Esophagus squamous epithelium (tissue), 4 donors: Measurements from ENCODE around the gene DYNLRB2.

Experiments used
- POLR2A ChIP-seq, 4 donors: fragments of 450-650 bp; IDR thresholded peaks; one replicate each; pipeline ENCODE4 v1.6.1; 2017; ENCODE audit warnings: antibody characterized with exemption in 4 of 4, mild to moderate bottlenecking in 4 of 4, moderate library complexity in 3 of 4
- TF ChIP-seq, protein P1 (sequence below), 6 experiments: fragments of 450-650 bp in 4 of 6; fragments of 200-600 bp in 2 of 6; sonication (generic) in 2 of 6; IDR thresholded peaks; one replicate each; pipeline ENCODE4 v1.5.1; 2016 to 2019; ENCODE audit warnings: antibody characterized with exemption in 6 of 6, mild to moderate bottlenecking in 4 of 6, moderate library complexity in 4 of 6

DNA sequence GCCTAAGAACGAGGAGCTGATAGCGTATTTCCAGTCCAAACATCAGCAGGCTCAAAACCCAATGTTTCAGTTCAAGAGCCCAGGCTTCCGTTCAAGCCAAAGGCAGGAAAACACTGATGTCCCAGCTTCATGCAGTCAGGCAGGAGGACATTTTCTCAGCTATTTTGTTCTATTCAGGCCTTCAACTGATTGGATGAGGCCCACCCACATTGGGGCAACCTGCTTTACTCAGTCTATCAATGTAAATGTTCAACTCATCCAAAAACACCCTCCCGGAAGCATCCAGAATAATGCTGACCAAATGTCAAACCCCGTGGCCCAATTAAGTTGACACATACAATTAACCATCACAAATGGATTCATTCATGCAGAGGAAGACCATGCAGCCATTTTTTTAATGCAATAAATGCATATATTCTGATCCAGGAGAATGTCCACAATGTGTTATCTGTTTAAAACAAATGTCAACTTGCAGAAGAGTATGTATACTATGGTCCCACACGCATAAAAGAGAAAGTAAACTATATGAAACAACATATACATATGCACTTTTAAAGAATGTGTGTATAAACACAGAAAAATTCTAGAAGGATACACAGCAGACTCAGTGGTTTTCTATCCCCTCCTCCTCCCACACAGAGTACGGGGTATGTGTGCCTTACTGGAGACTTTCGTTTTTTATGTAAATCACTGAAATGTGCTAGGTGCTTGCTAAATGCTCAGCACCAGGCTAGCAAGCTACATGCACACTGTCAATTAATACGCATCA is 28.8 kb upstream of the DYNLRB2 start:
- TF ChIP-seq, protein P1, sequence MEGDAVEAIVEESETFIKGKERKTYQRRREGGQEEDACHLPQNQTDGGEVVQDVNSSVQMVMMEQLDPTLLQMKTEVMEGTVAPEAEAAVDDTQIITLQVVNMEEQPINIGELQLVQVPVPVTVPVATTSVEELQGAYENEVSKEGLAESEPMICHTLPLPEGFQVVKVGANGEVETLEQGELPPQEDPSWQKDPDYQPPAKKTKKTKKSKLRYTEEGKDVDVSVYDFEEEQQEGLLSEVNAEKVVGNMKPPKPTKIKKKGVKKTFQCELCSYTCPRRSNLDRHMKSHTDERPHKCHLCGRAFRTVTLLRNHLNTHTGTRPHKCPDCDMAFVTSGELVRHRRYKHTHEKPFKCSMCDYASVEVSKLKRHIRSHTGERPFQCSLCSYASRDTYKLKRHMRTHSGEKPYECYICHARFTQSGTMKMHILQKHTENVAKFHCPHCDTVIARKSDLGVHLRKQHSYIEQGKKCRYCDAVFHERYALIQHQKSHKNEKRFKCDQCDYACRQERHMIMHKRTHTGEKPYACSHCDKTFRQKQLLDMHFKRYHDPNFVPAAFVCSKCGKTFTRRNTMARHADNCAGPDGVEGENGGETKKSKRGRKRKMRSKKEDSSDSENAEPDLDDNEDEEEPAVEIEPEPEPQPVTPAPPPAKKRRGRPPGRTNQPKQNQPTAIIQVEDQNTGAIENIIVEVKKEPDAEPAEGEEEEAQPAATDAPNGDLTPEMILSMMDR (IDR thresholded peaks at IDR 0.05): no peak
- TF ChIP-seq POLR2A (IDR thresholded peaks at IDR 0.05): no peak
